Neutrophil (primary cell): Measurements from ENCODE around the gene MBD5.

ENCODE experiments used
- H3K27ac ChIP-seq: fragments of 200-600 bp; sonication (generic); 2 replicates; pipeline ENCODE4 v1.5.1; 2016; ENCODE audit warnings: mild to moderate bottlenecking, moderate library complexity
- H3K27me3 ChIP-seq: fragments of 200-600 bp; sonication (generic); 2 replicates; pipeline ENCODE4 v1.6.0; 2016; ENCODE audit warnings: mild to moderate bottlenecking
- H3K36me3 ChIP-seq: fragments of 200-600 bp; sonication (generic); 2 replicates; pipeline ENCODE4 v1.5.1; 2017
- H3K4me1 ChIP-seq, 2 experiments: fragments of 200-600 bp in 1 of 2; sonication (generic) in 1 of 2; 1 replicate in 1 of 2; 2 replicates in 1 of 2; pipeline versions ENCODE4 v1.5.1 to v1.6.1; 2013 to 2016; ENCODE audit warnings: low read depth in 1 of 2, low read length in 1 of 2, mild to moderate bottlenecking in 1 of 2, moderate library complexity in 1 of 2; ENCODE audit not compliant: control insufficient read depth in 1 of 2, insufficient read depth in 1 of 2
- H3K4me3 ChIP-seq, 2 experiments: fragments of 200-600 bp in 1 of 2; sonication (generic) in 1 of 2; 1 replicate in 1 of 2; 2 replicates in 1 of 2; pipeline ENCODE4 v1.5.1; 2013 to 2016; ENCODE audit warnings: low read depth in 1 of 2, low read length in 1 of 2, mild to moderate bottlenecking in 1 of 2, moderate library complexity in 1 of 2
- H3K9me3 ChIP-seq: fragments of 200-600 bp; sonication (generic); 2 replicates; pipeline ENCODE4 v1.5.1; 2016
- CTCF ChIP-seq: fragments of 200-600 bp; sonication (generic); IDR thresholded peaks from 2 replicates; pipeline ENCODE4 v1.5.1; 2016; ENCODE audit warnings: antibody characterized with exemption

The MBD5 gene

GRCh38 chr2:148298196-148298595, 277.3 kb downstream of the MBD5 start:
- Histone ChIP-seq H3K9me3 (no peaks in the 10 kb centered on the region), H3K27me3 (no peaks in the 10 kb centered on the region), H3K4me3 (no peak overlapping the region), H3K27ac (no peak overlapping the region), H3K36me3 (no peaks in the 10 kb centered on the region), H3K4me1 (no peaks in the 10 kb centered on the region)
- TF ChIP-seq CTCF: no peak

DNA sequence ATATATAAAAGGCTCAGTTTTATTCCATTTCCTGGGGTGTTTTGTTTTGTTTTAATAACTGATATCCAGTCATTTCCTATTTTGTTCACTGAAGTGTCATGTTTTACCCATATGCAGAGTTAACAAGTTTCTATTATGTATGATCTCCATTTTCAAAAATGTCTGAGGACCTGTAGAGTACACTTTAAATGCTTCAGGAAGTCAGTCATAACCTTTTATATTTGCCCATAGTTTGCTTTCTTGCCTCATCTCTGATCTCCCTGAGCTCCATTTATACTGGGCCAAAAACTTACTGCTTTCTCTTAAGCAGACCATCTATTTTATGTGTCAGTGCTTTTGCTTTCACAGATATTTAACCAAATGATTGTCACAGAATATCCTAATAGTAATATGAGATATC, 278.7 kb downstream of the MBD5 start:
- Histone ChIP-seq H3K9me3 (no peaks in the 10 kb centered on the region), H3K27me3 (no peaks in the 10 kb centered on the region), H3K36me3 (no peaks in the 10 kb centered on the region), H3K4me3 (no peak overlapping the region), H3K27ac (no peak overlapping the region), H3K4me1 (no peaks in the 10 kb centered on the region)
- no peak for TF ChIP-seq CTCF

DNA sequence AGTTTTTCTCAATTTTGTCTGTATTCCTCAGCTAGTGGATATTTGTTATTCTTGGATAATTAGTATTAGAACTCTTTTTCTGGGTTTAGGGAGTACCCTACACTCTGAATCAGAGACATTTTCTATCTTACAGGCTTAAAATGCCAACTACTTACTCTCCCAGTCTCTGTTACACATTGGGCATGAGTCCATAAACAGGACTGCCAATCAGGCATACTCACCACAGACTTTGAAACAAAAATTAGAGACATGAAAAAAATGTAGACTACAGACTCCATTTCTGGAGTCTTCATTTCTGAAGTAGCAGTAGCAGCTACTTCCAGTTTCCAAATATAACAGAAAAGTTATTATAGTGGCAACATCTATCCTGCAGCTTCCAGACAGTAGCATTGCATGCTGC, 279.7 kb downstream of the MBD5 start:
- no peak for TF ChIP-seq CTCF
- H3K4me3 ChIP-seq: no peak overlapping the region
- no peaks in the 10 kb centered on the region for H3K27me3 ChIP-seq
- no peaks in the 10 kb centered on the region for H3K36me3 ChIP-seq
- no peaks in the 10 kb centered on the region for H3K4me1 ChIP-seq
- no peaks in the 10 kb centered on the region for H3K9me3 ChIP-seq
- no peak overlapping the region for H3K27ac ChIP-seq

DNA sequence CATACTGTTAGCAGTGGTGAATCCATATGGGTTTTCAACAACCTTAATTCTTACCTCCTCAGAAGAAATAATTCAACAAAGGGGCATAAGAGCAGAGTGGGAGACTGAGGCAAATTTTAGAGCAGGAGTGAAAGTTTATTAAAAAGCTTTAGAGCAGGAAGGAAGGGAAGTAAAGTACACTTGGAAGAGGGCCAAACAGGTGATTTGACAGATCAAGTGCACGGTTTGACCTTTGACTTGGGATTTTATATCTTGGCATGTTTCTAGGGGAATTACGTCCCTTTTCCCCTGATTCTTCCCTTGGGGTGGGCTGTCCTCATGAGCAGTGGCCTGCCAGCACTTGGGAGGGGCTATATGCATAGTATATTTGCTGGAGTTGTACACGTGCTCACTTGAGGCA, 280.5 kb downstream of the MBD5 start:
- Histone ChIP-seq H3K27ac (no peak overlapping the region), H3K36me3 (no peaks in the 10 kb centered on the region), H3K9me3 (no peaks in the 10 kb centered on the region), H3K27me3 (no peaks in the 10 kb centered on the region), H3K4me3 (no peak overlapping the region), H3K4me1 (no peaks in the 10 kb centered on the region)
- no peak for TF ChIP-seq CTCF

DNA sequence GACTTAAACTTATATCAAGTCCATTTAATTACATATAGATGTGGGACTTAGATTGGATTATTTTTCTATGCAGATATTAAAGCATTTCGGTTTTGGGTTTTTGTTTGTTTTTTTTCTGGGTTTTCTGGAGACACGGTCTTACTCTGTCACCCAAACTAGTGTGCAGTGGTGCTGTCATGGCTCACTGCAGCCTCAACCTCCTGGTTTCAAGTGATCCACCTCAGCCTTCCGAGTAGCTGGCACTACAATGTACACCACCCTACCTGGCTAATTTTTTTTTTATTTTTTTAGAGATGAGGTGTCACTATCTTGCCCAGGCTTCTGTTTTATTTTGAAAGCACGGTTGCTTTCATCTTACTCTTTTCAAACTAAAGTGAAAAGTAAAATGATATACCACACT, 281.6 kb downstream of the MBD5 start:
- H3K27ac ChIP-seq: no peak overlapping the region
- no peak overlapping the region for H3K4me3 ChIP-seq

More for the DNA sequence above, 281.6 kb downstream of the MBD5 start:
- H3K4me1 ChIP-seq: no peaks in the 10 kb centered on the region
- H3K27me3 ChIP-seq: no peaks in the 10 kb centered on the region
- no peaks in the 10 kb centered on the region for H3K9me3 ChIP-seq
- no peaks in the 10 kb centered on the region for H3K36me3 ChIP-seq
- TF ChIP-seq CTCF: no peak
